ENCODE measurements around the gene ZEB1.

GRCh38 chr10:31457858-31458257 lies 138.8 kb downstream of the ZEB1 start:
- TF ChIP-seq KDM1A (IDR thresholded peaks at IDR 0.05; ENCODE audit: borderline replicate concordance, low read length) (no peak), EP300 (IDR thresholded peaks at IDR 0.05; ENCODE audit: borderline replicate concordance in 1 of 2, low read depth in 2 of 2, low read length in 2 of 2) (no peak), EZH2 (IDR thresholded peaks at IDR 0.05; ENCODE audit: low read depth, low read length, severe bottlenecking) (no peak), USF2 (IDR thresholded peaks at IDR 0.05; ENCODE audit: low read length) (no peak), SIN3A (conservative IDR thresholded peaks at IDR 0.05 in 1 of 2, IDR thresholded peaks at IDR 0.05 in 1 of 2; ENCODE audit: low read depth in 1 of 2, low read length in 2 of 2) (no peak), POLR2AphosphoS5 (IDR thresholded peaks at IDR 0.05; ENCODE audit: low read depth, low read length) (no peak), CTCF (IDR thresholded peaks at IDR 0.05; ENCODE audit: control extremely low read depth in 1 of 3, insufficient read depth in 1 of 3, low read depth in 1 of 3, low read length in 3 of 3) (no peak)
